ENCODE results near the gene ARSD.

- TF ChIP-seq EZH2 (IDR thresholded peaks at IDR 0.05; ENCODE audit: borderline replicate concordance, low read length) = no peak
- no peak for TF ChIP-seq CTCF (conservative IDR thresholded peaks at IDR 0.05 in 1 of 2, IDR thresholded peaks at IDR 0.05 in 1 of 2; ENCODE audit: extremely low read depth in 1 of 2, insufficient read depth in 1 of 2, low read depth in 1 of 2, low read length in 2 of 2)
Observed at GRCh38 chrX:2888309-2888708, 40.8 kb downstream of the ARSD start.
